GM18870 (cell line): Measurements from ENCODE around the gene TMEM182.

Source experiments
- ATAC-seq: cut with Tn5 transposase; IDR thresholded peaks from one replicate; pipeline ENCODE4 v1.9.1; 2021; ENCODE audit warnings: moderate library complexity; ENCODE audit not compliant: unreplicated experiment

The TMEM182 gene

DNA sequence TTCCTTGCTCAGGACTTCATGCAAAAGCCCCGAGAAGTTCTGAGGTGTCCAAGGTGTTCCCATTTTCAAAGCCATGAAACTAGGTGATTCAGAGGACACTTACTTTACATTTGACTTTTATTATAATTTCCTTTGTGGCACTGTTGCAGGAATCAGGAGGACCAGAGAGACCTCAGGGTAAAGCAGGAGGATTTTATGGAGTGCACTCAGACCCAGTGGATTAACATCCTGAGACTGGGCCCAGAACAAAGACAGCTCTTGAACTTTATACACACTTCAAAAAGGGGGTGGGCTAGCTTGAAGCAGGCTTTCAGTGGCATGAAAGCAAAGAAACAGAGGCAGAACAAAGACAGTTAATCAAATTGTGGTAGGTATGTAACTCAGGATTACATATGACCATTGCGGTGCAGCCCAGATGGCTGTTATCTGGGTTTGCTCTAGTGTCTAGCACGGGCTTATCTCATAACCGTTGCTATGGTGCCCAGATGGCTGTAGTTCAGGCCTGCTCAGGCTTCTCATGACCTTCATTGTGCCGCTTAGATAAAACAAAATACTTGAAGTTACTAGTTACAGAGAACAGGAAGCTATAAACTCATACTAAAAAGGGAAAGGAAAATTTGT, 39.4 kb downstream of the TMEM182 start:
- no peak for ATAC-seq

DNA sequence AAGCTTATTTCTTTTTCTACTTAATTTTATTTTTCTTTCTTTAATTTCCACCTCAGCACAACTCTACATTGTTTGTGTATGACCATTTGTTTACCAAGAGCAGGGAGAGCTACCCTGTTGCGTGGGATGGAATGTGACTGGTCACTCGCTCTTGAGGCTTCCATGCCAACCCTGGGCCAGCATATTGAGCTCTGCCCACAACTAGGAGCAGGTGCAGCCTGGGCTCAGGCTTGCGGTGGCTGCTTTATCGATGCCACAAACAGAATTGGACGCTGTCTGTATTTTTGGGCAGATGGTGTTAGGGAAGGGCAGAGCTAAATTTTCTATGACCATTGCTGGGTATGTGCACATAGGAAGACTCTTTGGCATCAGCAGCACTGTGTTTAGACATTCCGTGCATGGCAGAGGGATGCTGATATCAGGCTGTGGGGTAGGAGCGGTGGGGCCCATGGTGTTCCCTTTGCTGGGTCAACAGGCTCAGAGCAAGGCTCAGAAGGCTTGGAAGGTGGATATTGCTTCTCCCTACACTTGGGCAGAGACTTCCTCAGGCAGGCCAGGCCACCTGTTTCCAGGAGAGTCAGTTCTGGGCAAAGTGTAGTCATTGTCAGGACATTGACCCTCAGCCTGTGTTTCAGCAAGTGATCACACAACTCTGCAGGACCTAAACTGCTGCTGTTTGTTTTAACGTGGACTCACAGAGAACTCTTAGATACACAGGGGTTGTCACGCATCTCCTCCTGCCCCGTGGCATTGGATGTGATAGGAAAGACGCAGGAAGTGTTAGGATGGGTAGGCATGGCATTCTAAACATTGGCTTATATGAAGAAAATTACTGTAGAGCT, 40.2 kb downstream of the TMEM182 start:
- ATAC-seq = no peak

DNA sequence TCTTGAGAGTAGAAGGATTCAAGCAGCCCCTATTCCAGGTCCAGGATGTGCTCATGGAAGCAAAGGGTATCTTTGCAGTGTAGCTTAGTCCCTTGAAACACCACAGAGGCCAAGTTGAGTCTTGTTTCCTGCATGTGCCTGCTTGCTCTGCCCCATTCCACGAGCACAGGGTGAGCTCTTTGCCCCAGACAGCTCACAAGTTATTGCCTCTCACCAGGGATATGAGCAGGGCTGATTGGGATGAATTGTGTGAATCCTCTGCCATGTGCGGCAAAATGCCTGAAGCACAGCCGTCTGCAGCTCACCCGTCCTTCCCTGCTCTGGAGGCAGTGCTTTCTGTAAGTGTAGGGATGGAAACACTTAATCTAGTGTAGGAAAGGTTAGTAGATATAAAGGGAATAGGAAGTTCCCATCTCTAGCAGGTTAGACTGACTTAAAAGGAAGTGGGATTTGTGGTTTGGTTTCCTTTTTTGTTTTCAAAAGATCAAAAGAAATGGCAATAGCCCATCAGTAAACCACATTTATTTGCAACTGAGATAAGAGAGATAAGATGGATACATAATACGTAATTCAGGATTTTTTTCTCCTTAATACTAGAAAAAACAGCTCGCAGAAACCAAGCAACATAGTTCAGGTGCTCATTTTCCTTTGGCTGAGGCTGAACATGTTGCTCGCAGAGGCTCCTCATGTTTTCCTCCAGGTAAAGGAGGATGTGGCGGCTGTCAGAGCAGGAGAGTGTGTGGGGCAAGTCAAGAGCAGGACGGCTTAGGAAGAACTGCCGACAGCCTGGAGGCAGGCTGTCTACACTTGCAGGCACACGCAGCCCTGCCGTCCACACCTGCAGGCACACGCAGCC, 41.4 kb downstream of the TMEM182 start:
- no peak for ATAC-seq

DNA sequence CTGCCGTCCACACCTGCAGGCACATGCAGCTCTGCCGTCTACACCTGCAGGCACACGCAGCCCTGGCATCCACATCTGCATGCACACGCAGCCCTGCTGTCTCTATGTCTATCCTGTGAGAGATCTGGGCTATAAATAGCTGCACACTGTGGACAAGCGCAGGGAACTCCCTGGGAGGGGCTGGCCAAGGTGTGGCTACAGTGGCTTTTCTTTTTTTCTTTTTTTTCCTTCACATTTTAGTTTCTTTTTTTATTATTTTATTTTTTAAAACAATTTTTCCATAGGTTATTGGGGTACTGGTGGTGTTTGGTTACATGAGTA, 42.0 kb downstream of the TMEM182 start:
- no peak for ATAC-seq

DNA sequence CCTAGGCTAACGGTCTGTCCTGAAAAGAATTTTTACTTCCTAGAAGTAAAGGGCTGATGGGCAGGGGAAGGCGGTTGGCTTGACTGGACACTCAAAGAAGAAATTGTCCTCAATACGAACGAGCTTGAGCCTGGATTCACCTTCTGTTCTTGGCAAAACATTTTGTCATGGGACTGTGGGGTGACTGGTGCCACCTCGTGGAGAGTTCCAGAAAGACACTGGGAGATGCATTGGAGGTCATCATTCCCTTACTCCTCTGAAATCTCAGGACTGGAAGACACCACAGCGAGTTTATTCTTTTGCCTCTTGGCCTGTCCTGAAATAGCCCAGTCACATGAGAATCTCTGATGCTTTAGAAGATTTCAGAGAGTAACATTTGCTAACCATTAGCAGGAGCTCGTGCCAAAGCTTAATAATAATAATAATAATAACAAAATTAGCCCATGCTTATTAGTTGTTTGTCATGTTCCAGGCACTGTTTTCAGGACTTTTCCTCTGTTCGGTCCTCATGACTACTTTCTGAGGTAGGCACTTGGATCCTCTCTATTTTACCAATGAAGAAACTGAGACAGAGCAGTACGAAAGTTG, 44.5 kb downstream of the TMEM182 start:
- ATAC-seq = no peak

DNA sequence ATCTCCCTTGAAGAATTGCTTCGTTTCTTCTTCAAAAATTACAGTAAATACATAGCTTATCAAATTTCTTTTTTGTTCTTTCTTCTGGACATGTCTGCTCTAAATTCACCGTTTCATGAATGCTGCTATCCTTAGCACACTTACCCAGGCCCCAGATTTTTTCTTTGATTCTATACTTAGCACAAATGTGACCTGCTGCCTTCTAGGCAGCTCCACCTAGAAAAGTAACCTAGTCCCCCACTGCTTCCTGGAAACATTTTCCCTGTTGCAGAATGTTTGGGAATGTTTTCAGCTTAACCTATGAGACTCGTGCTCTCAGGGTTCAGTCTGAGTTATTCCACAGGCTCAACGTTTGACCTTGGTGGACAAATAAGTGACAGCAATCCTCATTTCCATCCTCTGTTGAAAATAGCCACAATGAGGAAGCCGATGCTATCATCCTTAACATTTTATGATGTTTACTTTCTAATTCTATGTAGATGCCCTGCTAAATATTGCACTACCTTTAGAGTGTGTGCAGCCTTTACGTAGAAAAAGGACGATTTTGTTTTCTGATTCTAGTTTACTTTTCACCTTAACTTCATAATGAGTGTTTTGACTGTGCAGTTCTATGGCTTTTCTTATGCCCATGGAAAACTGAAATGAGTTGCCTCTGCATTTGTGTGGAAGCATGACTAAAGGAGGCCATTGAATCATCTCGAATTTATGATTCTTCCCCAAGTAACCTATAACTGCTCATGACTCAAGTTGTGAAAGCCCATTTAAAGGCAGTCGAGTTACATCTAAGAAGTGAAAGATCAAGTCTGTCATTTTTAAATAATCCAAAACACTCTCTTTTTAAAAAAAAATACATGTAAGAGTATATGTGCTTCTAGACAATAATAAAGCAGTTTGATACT, 47.7 kb downstream of the TMEM182 start:
- ATAC-seq = no peak

DNA sequence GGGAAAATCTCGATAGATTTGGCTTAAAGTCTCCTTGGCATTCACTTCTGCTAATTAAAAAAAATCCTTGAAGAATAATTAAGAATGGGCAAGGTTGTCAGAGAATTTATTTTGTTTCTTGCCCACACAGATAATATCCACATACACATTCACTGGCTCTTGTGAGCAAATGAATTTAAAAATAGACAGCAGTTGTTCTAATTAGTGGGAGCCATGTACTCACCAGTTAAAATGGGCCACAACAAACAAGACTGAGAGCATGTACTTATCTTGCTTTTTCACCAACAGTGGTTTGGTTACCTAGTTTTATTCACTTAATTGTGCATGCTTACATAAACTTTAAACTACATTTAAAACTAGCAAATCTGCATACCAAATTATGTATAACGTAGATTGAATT, 53.5 kb downstream of the TMEM182 start:
- no peak for ATAC-seq

DNA sequence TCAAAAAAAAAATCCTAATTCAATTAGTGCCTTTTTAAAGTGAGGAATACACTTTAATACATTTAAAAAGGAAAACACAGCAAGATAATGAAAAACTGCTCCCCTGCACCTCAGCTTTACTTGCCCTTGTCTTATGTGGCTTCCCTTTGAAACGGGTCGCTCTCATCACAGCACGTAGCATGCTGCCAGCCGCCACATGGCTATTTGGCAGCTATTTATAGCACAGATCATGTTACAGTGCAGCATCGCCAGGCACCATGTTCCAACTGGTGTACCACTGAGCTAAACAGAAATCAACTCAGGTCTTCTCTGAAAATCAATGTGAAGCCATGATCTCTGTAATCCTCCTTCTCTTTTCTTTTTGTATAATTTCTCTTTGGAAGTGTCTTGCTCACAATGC, 65.1 kb downstream of the TMEM182 start:
- no peak for ATAC-seq

DNA sequence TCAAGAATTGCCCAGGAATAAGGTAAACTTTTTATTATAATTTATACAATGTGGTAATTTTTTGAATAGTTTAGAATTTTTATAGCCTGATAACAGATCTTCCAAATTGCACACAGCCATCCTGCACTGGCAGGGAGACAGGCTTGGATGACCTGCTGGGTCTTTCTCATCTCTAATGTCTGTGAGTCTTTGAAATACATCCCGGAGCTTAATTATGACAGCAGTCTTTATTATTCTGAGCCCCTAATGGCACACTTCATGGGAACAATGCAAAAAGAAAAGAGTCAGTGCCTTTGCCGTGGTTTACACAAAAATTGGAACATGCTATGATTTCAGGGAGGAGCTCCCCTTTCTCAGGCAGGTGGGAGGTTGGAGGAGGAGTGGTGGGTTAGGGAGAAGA, 71.0 kb downstream of the TMEM182 start:
- ATAC-seq = no peak

DNA sequence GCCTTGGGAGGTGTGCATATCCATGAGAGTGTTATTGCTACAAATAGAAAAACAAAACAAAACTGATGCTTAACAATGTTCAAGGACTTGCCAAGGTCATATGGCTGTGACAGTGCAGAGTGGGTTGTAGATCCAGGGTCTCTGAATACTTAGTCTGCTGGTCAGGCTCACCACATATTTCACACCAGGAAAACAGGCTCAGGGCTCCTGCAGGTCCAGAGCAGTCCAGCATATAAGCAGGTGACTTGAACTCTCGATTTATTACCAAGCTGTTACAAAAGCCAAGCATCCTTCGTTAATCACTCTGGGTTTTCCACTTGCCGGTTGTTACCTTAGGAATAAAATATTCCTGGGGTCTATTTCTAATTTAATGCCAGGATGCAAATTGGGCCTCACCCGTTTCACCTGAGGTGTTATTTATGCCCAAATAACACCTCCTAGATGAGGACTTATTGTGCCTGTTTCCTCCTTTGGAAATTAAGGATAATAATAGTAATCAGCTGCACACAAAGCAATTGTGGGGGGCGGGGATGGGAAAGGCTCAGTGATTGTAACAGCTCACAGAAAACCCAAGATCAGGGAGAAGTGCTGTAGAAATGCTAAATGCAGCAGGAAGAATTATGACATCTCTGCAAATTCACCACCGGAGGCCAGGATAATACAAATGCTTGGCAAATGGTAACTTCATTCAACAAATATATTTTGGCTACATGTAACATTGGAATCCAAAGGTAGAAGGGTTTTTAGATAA, 72.9 kb downstream of the TMEM182 start:
- ATAC-seq = no peak

DNA sequence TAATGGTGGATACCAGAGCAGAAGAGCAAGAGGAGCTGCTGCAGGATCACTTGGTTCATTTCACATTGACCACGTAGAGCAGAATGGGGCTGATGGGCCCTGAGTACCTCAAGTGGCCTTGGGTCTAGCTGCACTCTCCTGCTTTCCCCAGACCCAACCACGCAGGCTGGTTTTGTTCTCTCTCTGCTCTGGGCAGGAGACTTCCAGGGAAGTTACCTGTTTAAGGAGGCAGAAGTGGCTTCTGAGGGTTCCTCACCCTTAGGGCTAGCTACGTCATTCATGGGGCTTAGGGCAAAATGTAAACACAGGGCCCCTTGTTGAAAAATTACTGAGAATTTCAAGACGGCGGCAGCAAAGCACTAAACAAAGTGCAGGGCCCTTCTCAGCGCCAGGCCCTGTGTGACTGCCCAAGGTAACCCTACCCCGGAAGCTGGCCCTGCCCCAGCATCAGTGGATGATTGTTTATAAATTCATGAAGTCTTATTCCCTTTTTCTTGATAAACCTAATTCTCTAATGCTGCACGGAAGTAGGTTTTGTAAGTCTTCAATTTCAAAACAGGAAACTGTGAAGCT, 75.9 kb downstream of the TMEM182 start:
- ATAC-seq = no peak

DNA sequence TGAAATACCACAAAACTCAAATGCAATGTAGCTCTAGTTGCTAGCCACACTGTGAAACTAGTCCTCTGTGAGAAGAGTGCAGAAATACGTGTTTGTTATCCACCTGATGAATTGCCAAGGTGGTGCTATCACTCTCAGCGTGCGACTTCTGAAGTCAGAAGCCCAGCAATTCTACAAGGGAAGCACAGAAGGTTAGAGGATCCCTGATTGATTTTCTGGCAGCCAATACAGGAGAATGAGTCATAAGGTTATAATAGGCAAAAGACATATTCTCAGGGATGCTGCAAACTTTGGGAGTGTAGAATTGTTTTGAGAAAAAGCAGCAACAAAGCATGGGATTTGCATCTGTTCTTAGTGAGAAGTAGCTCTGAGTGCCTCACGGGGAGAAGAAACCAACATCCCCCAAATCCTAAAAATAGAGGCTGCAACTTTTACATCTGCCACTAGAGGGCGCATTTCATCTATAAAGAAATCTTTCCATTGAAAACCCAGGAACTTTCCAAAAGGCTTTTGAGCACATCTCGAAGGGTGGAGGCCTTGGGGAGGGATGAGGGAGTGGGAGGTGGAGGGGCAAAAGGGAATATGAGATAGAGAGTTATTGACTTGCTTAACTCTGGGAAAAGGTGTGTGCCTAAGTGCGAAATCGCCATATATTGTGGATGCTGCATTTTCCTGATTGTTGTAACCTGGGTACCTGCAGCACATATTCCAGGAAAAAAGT, 78.0 kb downstream of the TMEM182 start:
- ATAC-seq = no peak

DNA sequence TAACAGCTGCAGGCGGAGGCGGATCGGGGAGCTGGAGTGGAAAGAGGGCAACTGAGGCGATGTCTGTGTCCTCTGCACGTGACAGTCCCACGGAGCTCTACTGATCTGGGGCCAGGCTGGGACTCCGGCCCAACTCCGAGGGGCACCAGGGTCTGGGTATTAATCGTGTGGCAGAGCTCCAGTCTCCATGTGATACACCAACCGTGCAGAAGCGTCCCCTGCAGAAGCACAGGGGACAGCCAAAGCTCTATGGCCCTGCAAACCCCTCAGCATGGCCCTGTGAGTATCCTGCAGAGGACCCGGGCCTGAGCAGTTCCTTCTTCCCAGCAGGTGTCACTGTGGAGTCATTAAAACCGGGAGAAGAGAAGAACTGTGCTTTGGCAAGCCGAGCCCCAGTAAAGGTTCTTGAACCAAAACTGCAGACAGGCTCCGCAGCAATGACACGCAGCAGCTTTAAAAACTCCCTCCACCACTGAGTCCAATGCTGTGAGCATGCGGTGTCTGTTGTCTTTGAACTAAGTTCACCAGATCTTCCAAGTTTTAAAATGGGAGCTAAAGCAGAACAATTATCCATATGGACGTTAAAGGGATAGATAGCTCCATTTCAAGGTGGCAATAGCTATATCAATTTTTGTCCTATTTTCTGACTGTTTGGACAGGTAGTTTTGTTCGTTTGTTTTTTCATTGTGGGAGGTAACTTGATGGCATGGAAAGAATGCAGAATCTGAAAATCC, 79.4 kb downstream of the TMEM182 start:
- no peak for ATAC-seq

DNA sequence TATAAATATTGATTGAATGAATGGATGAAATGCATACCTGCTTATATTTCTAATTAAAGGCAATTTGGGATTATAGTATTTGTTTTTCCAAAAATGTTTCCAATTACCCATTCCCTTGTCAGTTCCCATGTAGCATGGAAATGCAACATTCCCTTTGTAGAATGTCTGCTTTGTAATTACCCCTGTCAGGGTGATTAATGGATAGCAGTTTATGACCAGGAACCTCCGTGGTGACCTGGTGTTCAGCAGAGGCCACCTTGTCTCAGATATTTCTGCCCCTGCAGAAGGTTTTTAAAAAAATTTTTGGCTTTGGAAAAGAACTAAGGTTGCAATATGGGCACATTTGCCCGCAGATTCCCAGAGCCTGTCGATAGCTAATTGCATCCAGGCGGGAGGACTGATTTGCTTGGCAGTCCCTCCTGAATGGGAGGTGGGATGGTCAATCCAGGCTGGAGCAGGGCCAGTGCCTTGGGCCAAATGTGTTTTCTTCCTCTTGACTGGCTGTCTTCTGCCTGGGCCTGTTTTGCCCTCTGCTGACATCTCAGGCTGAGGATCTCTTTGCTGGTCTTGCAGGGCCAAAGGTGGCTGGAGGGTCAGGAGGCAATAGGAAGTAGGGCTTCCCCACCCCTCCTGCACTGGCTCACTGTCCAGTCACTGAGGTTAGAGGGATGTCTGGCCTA, 82.1 kb downstream of the TMEM182 start:
- no peak for ATAC-seq

DNA sequence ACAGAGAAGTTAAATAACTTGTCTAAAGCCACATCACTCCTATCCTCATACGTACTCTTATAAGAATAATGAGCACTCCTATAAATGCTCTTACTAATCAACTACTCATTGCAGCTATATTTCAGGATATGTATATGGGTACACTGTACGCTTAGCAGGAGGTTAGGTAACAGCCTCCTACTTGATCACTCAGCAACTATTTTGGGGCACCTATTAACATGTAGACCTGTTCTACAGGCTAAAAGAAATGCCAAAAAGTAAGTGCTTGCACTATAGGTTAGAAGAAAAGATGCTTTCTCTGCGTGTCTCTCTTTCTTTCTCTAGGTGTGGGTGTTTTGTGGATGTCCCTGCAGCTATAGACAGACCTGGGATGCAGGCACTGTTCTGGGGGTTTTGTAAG, 83.1 kb downstream of the TMEM182 start:
- no peak for ATAC-seq

DNA sequence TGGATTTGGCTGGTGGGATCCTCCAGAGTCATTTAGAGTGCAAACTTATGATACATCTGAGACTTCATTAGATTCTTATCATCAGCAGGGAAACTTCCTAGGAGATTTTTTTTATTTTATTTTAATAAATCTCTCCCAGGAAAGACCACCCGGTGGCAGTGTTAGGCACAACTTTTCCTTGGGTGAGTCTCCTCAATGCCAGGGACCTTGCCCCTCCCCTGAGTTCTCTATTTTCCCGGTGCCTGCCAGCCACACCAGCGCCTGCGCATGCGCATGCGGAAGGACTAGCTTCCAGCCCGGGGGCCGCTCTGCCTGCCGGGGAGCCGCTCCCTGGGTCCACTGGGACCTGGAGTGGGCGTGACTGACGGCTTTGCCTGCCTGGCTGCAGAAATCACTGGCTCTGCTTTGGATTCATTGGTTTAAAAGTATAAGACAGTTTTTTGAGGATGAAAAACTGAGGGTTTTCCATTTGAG, 86.6 kb downstream of the TMEM182 start:
- ATAC-seq = no peak

DNA sequence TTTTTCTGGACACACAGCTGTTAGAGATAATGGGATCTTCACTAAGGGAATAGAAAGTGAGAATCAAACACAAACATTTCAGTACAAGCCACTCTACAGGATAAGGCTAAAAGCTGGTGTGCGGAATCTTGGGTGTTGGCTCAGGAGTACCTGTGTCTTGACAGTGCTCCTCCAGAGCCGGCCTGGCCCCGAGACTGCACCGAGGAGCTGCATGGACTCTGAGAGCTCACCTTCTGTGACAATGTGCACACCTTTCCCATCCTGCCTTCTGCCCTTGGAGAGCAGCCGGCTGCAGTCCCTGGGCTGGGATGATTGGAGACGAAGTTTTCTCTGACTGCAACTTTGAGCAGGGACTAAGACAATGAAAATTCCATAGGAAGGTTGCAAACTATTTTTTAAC, 89.1 kb downstream of the TMEM182 start:
- ATAC-seq = no peak
